HG03521 (cell line): ENCODE results near the gene SH3BP2.

Experiments
- ATAC-seq: cut with Tn5 transposase; IDR thresholded peaks from one replicate; pipeline ENCODE4 v1.9.1; 2021; ENCODE audit warnings: mild to moderate bottlenecking, moderate library complexity; ENCODE audit not compliant: unreplicated experiment

The SH3BP2 gene

GRCh38 chr4:2831611-2832308, 38.9 kb downstream of the SH3BP2 start:
- no peak for ATAC-seq

- peak; percentile 66 for ATAC-seq
These were observed 39.6 kb downstream of the SH3BP2 start for GRCh38 chr4:2832309-2832980.

GRCh38 chr4:2832981-2833670, 40.2 kb downstream of the SH3BP2 start:
- no peak for ATAC-seq

- no peak for ATAC-seq
These were observed 40.8 kb downstream of the SH3BP2 start for GRCh38 chr4:2833671-2834000.

- ATAC-seq = no peak
These were observed 41.4 kb downstream of the SH3BP2 start for GRCh38 chr4:2834001-2834921.

- ATAC-seq = no peak
These were observed 43.1 kb downstream of the SH3BP2 start for GRCh38 chr4:2835978-2836377.

GRCh38 chr4:2836391-2836859, 43.5 kb downstream of the SH3BP2 start:
- ATAC-seq = no peak

GRCh38 chr4:2837110-2837903, 44.4 kb downstream of the SH3BP2 start:
- ATAC-seq = no peak

- no peak for ATAC-seq
These were observed 45.1 kb downstream of the SH3BP2 start for GRCh38 chr4:2837904-2838496.

- no peak for ATAC-seq
These were observed 46.2 kb downstream of the SH3BP2 start for GRCh38 chr4:2839060-2839459.

GRCh38 chr4:2842687-2843262, 49.9 kb downstream of the SH3BP2 start:
- ATAC-seq = no peak

- peak; percentile 80 for ATAC-seq
These were observed 50.5 kb downstream of the SH3BP2 start, which contains the start of gene ADD1 for GRCh38 chr4:2843263-2843940. ADD1 (plus strand) TSS chr4:2843844; CDS start chr4:2875916, 32,072 bp downstream.

GRCh38 chr4:2843941-2844584, 51.2 kb downstream of the SH3BP2 start:
- ATAC-seq = no peak

- ATAC-seq = no peak
These were observed 53.3 kb downstream of the SH3BP2 start for GRCh38 chr4:2846172-2846571.

GRCh38 chr4:2847302-2847871, 54.5 kb downstream of the SH3BP2 start:
- no peak for ATAC-seq

GRCh38 chr4:2848449-2848848, 55.6 kb downstream of the SH3BP2 start:
- no peak for ATAC-seq

GRCh38 chr4:2849267-2850152, 56.6 kb downstream of the SH3BP2 start:
- ATAC-seq = no peak
